ENCODE data around the gene GUCA1A. TPM values are rescaled to one million over a fixed set of nuclear protein-coding genes. Genes with fewer than 3 reads are reported as not detected.

GUCA1A gene
- under 1 TPM; 0.14 to 0.38 (median 0.29) TPM for polyA plus RNA-seq (ENCODE audit: insufficient read length in 4 of 4)

DNA sequence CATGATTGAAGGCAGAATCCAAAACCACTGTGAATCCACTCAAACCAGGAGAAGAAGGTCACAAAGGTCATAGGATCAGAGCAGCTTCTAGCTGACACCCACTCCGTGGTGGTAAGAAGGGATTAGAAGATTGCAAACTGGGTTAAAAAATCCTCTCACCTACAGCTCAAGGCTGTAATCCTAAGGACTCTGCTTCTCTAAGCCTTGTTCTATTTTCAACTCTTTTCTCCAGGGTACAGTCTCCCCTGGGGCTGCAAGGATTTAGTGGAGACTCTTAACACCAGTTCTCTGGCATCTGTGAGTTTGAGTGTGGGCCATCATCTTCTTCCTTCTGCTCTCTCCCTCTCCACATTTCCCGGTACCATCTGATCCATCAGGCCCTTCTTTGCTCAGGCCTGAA is at the start of gene GUCA1A:
TSS of gene GUCA1A (plus strand) at position 264 of the 400 bp plus-strand sequence. CDS start 250 bp downstream, outside the sequence.
- no peak for DNase-seq (ENCODE audit: low read depth in 4 of 4, low spot score in 3 of 4)

DNA sequence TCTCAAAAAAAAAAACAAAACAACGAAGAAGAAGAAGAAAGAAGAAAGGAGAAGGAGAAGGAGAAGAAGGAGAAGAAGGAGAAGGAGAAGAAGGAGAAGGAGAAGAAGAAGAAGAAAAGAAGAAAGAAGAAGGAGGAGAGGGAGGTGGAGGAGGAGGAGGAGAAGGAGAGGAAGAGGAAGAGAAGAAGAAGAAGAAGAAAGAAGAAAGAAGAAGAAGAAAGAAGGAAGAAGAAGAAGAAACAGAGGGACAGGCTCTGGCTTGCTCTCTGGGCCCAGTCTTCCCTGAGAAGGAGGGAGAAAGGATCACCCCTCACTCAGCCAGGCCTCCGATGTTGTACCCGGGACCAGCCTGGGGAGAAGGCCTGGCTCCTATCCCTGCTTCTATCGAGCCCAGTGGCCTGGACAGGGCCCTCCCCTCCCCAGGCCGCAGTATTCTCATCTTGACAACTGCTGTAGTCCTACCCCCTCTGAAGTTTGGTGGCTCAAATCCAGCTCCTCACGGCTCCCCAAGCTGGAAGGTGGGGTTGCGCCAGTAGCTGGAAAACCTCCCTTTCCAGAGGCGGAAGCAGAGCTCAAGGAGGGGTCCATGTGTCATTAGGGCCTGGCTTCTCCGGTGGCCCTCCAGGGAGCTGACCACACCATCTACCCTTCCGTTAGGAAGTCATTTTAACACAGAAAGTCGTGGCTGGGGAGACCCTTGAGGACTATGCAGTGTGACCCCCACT is 49.6 kb upstream of the GUCA1A start:
- DNase-seq (ENCODE audit: low read depth in 4 of 4, low spot score in 3 of 4) = no peak

DNA sequence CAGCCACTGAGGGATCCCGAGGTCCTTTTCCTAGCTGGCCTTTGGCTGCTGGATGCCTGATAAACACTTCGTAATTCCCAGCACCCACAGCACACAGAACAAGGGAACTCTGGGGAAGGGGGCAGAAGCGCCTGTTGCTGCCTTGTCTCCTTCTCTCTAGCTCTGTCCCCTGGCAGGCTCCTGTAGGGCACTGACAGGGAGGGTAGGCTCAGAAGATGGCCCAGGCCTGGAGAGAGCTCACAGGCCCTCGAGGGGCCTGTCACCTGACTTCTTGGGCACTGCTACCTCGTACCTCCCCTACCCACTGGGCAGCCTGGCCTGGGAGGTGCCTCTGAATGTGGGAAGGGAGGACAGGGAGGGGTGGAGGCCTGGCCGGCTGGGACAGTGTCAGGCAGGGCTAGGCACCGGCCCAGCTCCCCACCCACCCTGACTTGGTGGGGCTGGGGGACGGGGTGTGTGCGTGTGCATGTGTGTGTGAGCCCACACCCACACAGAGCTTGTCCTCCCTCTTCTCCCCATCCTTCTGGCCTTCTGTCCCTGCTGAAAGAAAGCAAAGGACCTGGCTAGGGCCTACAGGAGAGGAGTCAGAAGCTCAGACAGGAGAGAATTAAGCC is 48.8 kb upstream of the GUCA1A start:
- no peak for DNase-seq (ENCODE audit: low read depth in 4 of 4, low spot score in 3 of 4)

DNA sequence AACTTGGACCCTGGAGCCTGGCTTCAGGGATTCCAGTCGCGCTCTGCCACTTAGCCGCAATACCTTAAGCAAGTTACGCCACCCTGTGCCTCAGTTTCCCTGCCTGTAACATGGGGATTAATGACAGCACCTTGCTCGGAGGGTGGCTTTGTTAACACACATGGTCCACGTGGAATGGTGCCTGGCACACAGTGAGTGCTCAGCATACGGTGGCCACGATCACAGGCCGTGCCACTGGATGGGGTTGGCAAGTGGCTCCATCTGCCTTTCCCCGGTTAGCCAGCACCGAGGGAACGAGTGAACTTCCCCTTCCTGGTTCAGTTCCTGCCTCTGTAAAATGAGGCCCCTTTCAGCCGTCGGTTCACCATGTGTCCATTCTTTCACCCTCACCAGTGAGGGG is 47.9 kb upstream of the GUCA1A start:
- DNase-seq (ENCODE audit: low read depth in 4 of 4, low spot score in 3 of 4) = no peak

DNA sequence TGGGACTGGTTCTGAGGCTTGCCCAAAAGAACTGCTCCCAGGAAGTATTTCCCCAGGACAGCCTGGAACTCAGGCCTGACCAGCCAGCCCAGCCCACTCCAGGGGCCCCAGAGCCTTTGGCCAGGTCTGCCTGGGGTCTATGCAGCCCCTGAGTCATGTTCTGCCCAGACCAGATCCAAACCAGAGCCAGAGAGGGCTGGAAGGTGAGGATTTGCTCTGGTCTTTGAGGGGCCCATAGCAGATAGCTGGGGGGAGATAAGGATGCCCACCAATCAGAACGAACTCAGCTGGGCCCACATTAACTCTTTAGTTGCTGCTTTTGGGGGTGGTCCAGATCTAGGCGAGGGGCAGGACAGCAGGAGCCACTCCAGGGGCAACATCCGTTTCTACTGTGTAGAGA is 47.5 kb upstream of the GUCA1A start:
- DNase-seq (ENCODE audit: low read depth in 4 of 4, low spot score in 3 of 4) = no peak

DNA sequence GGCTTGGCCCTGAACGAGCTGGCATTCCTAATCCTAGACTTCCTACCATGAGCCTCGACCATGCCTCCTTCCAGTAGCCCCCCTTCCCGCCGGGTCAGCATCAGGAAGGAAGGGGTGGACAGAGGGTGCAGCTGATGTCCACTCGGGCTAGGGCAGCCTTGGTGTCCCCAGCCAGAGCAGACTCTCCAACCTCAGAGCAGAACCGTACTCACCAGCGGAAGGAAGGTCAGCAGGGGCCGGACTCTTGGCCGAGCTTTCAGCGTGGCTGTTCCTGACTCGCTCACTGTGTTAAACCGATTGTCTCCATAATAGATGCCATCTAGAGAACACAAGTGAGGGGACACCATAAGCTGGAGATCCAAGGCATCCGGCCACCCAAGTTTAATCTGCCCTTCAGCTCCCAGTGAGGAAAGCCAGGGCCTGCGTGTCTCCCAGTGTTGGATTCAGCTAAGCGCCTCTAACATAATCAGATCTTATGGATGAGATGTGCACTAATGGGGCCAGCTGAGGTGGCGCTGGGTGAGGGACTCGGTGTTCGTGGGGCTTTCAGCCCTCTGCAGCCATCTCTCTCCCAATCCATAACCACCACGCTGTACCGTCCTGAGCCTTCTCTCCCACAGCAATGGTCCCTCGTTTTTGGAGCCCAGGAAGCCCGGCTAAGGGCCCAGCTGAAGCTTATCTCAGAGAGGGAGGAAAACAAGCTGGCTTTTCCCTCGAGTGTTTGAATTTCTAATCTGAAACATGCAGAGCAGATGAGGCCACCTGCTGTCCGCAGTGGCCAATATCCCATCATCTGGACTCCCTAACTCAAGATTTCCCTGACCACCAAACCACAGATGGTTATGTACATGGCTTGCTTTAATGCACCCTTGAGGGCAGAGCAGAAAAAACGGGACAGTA is 44.5 kb upstream of the GUCA1A start:
- DNase-seq (ENCODE audit: low read depth in 4 of 4, low spot score in 3 of 4) = no peak

DNA sequence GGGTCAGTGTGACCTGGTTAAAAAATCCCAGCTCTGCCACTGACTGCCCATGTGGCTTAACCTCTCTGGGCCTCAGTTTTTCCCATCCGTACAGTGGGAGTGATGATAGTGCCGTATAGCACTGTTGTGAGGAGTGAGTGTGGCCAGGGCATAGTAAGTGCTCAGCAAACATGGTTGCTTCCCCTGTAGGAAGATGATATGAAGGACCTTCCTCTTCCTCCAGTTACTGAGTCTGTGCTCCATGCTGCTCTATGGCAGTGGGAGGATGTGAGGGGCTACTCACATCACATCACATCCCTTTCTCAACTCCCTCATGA is 43.8 kb upstream of the GUCA1A start:
- no peak for DNase-seq (ENCODE audit: low read depth in 4 of 4, low spot score in 3 of 4)

DNA sequence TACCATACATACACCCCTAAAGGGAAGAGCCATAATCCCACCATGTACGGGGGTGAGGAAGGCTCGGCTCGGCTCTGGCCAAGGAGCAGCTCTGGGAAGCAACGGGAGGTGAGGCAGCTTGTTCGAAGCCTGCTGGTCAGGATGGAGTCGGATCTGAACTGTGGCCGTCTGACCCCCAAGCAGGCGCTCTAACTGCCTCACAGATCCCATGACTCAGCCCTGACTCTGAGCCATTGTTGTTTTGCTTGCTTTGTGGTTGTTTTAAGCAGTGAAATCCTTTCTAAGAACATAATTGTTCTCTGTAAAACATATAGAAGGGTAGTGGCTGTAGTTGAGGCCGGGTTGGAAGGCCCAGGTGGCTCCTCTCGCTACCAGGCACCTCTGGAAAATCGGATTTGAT is 41.6 kb upstream of the GUCA1A start:
- DNase-seq (ENCODE audit: low read depth in 4 of 4, low spot score in 3 of 4) = no peak

DNA sequence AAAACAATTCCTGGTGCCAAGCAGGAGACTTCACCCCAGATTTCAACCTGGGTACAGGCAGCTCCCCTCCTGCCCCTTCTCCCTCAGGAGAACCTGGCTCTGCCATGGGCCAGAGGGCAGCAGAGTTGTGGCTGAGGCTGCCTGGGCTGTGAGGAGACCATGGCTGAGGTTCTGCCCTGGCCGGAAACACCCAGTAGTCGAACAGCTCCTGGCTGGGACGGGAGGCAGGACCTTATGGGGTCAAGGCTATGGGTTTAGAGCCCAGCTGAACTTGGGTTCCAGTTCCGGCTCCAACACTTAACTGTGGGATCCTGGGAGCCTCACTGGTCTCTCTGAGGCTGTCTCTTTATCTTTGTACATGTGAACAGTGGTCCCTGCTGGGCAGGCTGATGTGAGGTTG is 39.2 kb upstream of the GUCA1A start:
- no peak for DNase-seq (ENCODE audit: low read depth in 4 of 4, low spot score in 3 of 4)

DNA sequence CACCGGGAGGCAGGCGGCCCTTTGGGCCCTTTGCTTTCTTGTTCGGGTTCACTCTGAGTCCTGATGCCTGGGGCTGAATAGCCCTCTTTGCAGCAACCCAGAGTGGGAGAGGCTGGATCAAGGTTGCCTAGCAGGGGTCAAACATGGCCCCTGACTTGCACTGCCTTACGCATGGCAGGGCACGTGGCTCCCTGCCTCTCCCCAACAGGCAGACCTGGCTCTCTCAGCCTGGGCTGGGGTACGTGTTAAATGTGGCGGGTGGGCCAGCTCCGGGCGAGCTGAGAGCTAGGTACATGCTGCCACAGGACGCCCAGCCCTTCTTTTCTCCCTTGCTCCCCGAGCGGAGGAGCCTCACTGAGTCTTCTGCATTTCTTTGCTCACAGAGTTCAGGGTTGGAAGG is 38.0 kb upstream of the GUCA1A start:
- DNase-seq (ENCODE audit: low read depth in 4 of 4, low spot score in 3 of 4) = no peak

DNA sequence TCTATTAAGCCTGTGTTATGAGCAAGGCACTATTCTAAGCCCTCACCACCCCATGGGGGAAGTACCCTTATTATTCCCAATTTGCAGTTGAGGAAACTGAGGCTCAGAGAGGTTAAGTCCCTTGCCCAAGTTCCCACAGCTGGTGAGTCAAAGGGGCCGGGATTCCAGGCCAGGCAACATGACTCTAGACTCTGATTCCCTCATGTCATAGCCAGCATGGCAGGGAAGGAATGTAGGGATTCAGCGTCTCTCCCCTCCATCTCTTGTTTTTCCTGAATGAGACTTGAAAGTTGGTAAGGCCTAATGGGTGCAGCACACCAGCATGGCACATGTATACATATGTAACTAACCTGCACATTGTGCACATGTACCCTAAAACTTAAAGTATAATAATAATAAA is 37.4 kb upstream of the GUCA1A start:
- no peak for DNase-seq (ENCODE audit: low read depth in 4 of 4, low spot score in 3 of 4)

DNA sequence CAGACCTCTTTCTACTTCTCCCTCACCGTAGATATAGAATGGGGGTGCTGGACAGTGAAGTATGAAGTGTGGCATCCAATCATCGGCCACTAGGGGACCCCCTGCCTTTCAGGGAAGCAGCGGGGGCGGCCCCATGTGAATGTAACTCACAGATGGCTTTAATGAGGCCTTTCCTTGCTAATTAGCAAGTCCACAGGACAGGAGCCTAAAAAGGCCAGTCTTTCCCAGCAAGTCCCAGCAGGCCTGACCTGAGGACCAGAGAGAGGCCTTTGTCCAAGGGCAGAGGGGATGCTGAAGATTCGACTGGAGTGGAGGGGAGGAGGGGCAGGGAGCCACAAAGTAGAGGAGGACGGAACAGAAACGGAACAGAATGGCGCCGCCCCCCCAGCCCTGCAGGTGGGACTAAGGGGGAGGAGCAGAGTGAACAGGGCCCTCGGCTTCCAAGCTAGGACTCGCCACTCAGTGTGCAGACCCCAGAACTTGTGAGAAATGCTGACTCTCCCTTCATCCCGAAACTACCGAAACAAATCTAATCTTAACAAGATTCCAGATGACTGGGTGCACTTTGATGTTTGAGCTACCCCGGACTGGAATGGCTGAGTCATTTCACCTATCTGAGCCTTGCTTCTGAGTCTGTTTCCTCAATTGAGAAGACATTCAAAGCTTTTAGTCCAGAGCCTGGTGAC is 36.5 kb upstream of the GUCA1A start:
- DNase-seq (ENCODE audit: low read depth in 4 of 4, low spot score in 3 of 4) = no peak

DNA sequence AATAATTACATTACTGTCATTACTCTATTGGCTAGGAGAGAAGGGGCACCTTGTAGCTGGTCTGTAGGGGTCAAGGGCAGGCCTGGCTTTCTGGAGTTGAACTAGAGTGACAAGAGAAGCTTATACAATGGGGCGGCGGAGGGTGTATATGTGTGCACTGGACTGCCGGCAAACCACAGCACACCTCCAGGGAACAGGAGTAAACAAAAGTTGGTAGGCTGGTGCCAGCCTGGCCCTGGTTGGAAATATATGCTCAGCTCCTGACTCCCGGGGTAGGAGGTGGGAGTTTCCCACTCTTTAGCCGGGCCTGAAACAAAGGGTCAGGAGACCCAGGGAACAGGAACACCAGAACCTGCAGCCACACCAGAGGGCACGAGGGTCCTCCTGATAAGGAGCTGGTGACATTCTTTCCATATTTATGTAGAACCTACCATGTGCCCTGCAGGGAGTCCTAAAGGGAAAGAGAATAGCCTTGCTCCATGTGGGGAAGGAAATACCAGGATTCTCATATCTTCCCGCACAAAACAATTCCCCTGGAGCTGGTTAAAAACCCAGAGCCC is 35.9 kb upstream of the GUCA1A start:
- DNase-seq (ENCODE audit: low read depth in 4 of 4, low spot score in 3 of 4) = no peak

DNA sequence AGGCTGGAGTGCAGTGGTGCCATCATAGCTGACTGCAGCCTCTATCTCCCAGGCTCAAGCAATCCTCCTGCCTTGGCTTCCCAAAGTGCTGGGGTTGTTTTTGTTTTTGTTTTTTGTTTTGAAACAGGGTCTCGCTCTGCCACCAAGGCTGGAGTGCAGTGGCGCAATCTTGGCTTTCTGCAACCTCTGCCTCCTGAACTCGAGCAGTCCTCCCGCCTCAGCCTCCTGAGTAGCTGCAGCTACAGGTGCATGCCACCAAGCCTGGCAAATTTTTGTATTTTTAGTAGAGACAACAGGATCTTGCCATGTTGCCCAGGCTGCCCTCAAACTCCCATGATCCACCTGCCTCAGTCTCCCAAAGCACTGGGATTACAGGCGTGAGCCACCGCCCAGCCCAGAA is 35.0 kb upstream of the GUCA1A start:
- DNase-seq (ENCODE audit: low read depth in 4 of 4, low spot score in 3 of 4) = no peak

DNA sequence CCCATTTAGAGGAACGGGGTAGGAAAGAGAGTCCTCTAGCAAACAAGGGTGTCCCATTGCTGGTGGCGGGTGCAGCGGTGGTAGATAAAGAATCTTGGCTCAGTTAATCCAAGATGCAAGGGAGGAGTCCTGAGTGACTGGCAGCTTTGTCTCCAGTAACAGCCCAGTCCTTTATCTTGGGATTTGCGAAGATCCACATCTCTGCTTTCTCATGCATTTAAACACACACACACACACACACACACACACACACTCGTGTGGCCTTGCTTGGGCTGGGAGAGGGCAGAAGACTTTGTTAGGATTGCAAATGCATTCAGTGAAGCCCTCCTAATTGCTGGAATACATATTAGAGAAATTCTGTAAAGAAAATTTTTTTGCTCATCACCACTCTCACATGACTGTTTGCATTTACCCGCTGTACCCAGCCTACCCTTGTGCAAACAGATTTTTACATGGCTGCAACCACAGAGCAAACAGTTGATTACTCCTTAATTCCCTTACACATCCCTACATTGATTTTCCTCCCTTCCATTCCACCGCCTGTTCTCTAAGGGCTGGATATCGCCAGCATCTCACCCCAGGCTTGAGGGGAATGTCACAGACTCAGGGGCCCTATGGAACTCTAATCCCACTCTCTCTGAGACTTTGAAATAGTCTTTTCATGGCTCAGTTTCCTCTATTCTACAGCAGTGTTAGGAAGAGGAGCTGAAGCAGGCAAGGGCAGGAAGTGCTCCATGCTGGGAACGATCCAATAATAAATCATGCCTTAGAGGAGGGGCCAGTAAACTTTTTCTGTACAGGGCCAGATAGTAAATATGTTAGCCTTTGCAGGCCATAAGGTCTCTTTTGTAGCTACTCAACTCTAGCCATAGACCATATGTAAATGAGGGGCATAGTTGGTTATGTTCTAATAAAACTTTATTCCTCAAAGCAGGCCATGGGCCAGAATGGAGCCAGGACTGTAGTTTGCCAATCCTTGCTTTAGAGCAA is 34.2 kb upstream of the GUCA1A start:
- no peak for DNase-seq (ENCODE audit: low read depth in 4 of 4, low spot score in 3 of 4)

DNA sequence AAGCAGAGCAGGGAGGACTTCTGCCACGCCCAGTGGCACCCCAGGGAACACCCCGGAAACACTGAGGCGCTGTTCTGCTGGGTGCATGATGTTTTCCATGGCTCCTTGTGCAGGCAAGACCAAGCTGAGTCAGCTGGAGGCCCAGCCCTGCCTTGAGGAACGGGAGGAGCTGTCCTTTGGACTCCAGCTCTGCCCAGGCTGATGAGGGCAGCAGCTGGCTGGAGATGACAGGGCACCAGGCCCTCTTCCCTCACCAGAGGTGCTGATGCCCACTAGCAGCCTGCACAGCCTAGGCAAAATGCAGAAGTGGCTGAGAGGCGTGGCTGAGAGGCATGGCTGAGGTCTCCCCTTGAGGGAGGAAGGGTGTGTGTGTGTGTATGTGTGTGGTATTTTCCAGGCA is 33.1 kb upstream of the GUCA1A start:
- DNase-seq (ENCODE audit: low read depth in 4 of 4, low spot score in 3 of 4) = no peak

DNA sequence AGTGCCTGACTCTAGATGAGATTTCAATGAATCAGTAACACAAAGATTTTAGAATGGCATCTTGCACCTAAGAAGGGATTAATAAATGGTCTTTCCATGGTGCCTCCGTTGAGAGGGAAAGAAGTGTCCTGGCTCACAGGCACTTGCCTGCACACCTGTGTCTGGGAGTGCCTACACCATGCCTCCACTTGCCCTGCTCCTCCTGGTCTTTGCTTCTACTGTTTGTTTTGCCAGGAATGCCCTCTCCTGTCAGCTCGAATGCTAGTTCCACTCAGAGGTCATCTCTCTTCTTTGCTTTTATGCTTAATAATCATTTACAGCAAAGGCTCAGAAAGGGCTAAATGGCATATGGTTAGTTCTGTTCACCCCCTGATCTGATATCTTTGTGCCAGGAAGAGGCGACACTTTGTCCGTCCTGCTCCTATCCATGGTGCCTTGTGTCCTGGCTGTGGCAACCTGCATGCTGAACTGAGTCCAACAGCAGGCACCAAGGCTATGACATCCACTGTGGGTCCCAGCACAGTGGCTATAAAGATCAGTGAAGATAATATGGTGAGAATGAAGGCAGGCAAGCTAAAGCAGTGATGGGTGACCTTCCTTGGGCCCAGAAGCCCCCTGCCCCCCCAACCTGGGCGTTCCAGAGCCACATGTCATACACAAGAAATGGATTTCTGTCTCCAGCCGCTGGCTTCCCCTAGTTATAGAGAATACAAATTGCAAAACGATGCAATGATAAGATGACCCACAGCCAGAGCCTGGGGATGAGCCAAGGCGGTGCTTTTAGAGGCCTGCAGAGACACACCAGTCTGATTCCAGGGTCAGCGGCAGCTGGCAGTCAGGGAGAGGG is 32.2 kb upstream of the GUCA1A start:
- no peak for DNase-seq (ENCODE audit: low read depth in 4 of 4, low spot score in 3 of 4)

DNA sequence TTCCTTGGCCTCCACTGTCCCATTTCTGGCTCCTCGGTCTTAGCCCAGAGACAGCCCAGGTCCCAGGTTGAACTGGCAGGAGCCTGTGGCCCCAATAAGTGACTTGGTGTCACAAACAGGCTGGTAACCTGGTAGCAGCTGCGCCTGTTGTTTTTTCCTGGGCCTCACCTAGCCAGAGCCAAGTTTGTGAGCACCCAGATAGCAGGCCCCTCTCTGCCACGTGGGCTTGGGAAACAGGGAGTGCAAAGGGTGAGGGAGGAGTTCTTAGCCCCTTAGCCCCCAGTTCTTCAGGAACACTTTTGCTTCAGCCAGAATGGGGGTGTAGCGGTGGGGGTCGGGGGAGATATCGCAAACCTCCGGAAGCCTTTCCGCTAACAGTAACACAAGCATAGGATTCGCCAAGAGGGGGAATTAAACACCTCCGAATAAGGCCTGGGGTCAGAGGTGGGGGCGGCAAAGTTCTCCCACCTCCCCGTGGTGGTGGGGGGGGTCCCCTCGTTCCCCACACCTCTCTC is 31.5 kb upstream of the GUCA1A start:
- DNase-seq (ENCODE audit: low read depth in 4 of 4, low spot score in 3 of 4) = no peak
